ENCODE data around the gene VSTM5.
"Not testable (repeated sequence)": the region's sequence is repeated elsewhere in the genome, so short reads cannot be mapped to it uniquely, and the experiment has no call there.

The VSTM5 gene

DNA sequence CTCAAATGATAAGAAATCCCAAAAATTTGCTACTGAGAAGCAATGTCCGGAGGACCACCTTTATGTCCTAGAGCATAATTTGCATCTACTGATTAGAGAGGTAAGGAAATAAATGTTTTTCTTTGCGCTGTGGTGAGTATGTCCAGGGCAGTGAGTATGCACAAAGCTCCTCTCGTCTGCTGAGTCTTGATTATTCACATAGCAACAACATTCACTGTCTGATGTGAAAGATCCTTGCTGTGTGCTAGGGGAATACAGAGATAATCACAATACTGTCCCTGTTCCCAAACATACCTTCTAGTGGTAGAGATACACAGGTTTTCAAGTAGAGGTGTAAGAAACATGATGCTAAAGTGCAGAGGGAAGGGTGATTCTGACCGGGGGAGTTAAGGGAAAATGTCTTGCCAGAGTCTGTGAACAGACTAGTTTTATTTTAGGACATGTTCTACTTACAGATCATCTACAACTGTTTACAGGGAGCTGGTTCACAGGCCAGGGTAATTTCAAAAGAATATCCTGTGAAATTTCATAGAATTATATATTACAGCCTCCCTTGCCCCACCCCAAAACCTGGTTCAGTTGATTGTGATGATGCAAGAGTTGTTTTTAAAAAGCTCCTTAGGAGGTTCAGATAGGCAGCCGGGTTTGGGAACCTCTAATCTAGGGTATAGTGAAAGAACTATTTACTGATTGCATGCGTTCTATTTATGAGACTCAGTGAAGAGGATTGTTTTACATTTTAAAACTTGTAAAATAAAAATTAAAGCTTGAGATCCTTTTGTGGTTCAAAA, 53.8 kb downstream of the VSTM5 start:
- no peak for DNase-seq (ENCODE audit: low read depth in 3 of 3)

DNA sequence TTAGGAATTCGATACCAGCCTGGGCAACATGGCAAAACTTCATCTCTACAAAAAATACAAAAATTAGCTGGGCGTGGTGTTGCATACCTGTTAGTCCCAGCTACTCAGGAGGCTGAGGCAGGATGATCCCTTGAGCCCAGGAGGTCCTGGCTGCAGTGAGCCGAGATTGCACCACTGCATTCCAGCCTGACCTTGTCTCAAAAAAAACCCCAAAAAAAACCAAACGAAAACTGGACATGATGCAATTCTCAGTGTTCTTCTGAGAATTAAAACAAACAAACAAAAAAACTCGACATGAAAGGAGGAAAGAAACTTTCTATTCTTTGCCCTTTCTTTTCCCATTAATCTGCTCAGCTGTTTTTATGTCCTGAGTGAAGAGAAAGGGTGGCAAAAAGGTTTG, 58.9 kb downstream of the VSTM5 start:
- no peak for DNase-seq (ENCODE audit: low read depth in 3 of 3)

DNA sequence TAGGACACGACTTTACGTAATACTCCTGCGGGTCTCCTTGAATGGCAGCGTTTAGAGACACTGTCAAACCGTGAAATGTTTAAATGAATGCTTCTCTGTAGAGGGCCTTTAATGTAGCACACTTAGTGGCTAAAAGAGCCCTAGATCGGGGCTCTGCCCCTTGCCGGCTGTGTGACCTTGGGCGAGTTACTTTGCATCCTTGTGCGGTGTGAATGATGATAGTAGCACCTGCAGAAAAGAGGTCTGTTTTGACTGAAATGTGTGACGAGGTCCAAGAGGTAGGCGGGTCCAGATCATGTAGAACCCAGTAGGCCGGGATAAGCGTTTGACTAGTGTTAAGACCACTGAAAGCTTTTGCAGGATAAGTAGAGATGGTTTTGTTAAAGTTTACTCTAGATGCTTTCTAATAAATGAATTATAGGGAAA, 65.5 kb downstream of the VSTM5 start:
- DNase-seq (ENCODE audit: low read depth in 3 of 3), result peak in 2 of 3 experiments; percentile 2 to 5

- DNase-seq (ENCODE audit: low read depth in 3 of 3), result peak; percentile 85 to 89 (median 88)
These were observed 66.1 kb downstream of the VSTM5 start, which contains the start of gene MED17 for GRCh38 chr11:93784145-93784934. Gene MED17 (plus strand): TSS chr11:93784282. CDS start chr11:93784514, 232 bp downstream.

- DNase-seq (ENCODE audit: low read depth in 3 of 3), result no peak
These were observed 66.7 kb downstream of the VSTM5 start for GRCh38 chr11:93783765-93784144.

GRCh38 chr11:93783362-93783761, 67.1 kb downstream of the VSTM5 start:
- no peak for DNase-seq (ENCODE audit: low read depth in 3 of 3)

- DNase-seq (ENCODE audit: low read depth in 3 of 3), result peak in 1 of 3 experiments; percentile 5
These were observed 75.1 kb downstream of the VSTM5 start for GRCh38 chr11:93775289-93775688.

DNA sequence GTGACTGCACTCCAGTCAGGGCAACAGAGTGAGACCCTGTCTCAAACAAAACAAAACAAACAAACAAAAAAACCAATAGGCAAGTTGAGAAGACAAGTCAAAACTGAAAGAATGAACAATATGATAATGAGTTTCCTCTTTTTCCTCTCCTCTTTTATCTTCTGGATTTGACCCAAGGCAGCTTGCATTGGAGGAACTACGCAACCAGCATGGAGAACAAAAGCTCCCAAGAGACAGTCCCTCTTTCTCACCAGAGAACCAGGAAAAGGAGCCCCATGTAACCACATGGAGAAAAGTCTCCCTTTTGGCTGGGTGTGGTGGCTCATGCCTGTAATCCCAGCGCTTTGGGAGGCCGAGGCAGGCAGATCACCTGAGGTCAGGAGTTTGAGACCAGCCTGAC, 75.9 kb downstream of the VSTM5 start:
- DNase-seq (ENCODE audit: low read depth in 3 of 3), result not testable (repeated sequence)

DNA sequence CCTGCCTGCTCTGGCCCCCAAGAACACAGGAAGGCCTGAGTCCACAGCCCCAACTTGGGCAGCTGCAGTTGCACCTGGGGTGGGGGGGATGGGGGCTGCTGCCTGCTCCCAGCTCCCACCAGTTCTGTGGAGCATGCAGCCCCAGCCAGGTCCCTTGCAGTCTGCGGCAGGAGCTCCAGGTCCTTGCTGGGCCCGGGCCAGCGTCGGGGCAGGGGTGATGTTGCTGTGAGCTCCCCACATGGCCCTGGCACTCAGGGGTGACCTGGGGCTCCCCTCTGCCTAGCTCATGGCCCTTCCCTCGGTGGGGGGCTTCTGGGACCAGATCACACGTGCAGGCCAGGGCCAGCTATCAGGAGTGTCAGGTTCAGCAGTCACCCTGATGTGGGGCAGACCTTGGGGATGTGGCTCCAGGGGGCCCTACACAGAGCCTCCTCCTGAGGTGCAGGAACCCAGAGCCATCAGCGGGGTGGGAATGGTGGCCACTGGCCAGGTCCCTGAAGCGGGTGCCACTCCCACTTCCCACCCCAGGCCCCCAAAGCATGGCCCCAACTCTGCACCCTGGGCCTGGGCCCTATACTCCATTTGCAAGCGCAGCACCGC, 76.7 kb downstream of the VSTM5 start:
- no peak for DNase-seq (ENCODE audit: low read depth in 3 of 3)

DNA sequence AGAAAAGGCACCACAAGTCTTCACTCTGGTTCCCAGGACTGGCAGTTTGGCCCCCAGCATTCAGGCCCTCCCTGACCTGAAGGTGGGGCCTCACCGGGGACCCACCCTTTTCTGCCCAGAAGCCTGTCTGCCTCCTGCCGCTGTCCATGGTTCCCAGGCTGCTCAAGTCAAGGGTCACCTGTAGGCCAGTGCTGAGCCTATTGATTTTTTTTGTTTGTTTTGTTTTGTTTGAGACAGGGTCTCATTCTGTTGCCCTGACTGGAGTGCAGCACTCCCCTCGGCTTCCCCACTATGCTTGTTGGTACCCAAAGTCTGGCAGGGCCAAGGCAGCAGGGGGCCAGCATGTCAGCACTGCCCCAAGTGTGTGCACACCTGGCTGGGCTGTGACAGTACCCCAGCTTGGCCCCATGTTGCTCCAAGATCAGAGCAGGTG, 77.4 kb downstream of the VSTM5 start:
- DNase-seq (ENCODE audit: low read depth in 3 of 3), result no peak

DNA sequence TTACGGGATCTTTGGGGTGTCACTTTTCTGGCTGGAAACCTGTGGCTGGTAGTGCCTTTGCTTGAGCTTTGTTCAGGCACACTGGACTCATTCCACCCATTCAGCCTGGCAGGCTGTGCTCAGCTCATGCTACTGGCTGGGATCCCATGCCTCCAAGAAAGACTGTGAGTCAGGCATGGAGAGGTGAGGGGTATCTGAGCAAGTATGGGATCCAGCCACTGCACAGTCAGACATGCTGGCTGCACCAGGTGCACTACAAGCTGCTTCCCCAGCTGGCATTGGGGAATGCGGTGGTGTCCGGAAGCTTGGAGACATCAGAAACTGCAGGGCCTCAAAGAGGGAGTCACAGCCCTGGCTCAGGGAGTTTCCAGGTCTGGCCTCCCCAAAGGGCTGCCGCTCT, 78.3 kb downstream of the VSTM5 start:
- DNase-seq (ENCODE audit: low read depth in 3 of 3), result no peak

DNA sequence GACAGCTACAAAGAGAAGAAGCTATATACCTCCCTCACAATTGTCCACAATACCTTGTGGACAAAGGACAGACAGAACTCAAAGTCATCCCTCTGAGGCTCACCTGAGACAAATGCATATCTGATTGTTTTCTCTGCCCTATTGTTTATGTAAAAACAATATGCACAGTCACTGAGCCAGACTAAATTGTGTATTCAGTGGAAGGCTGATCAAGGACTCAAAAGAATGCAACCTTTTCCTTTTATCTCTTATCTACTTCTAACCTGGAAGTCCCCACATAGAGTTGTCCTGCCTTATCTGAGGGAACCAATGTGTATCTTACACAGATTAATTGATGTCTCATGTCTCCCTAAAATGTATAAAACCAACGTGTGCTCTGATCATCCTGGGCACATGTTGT, 80.3 kb downstream of the VSTM5 start:
- no peak for DNase-seq (ENCODE audit: low read depth in 3 of 3)
